SU-DHL-6 (cell line): ENCODE results near the gene SEC11C.

Source experiments
- CTCF ChIP-seq: fragments of 200-600 bp; sonication (generic); IDR thresholded peaks from one replicate; pipeline ENCODE4 v1.5.1; 2017; ENCODE audit warnings: antibody characterized with exemption, mild to moderate bottlenecking, low read length, moderate library complexity; ENCODE audit not compliant: insufficient read depth, poor library complexity, severe bottlenecking
- EZH2phosphoT487 ChIP-seq: fragments of 200-600 bp; sonication (generic), shearing (Covaris generic); conservative IDR thresholded peaks from 2 replicates; pipeline ENCODE4 v1.6.1; 2018; ENCODE audit warnings: mild to moderate bottlenecking, antibody characterized with exemption, low read length, moderate library complexity, mixed read lengths

GRCh38 chr18:59144483-59144882, 4.8 kb downstream of the SEC11C start:
- no peak for TF ChIP-seq CTCF
- TF ChIP-seq EZH2phosphoT487 = no peak
